RWPE1 (cell line): ENCODE results near the gene LSS.

ENCODE experiments used
- CTCF ChIA-PET: fragments of 350-600 bp; sonication (Branson Sonifier 250); formaldehyde crosslinking; extraction: SDS; loops from one replicate; lab custom pipeline; 2021; lab: Yijun Ruan, JAX
- POLR2A ChIA-PET: fragments of 400-600 bp; formaldehyde crosslinking; extraction: SDS; loops from one replicate; lab custom pipeline; 2020; ENCODE audit warnings: antibody characterized with exemption; ENCODE audit not compliant: low non-redundant PET; lab: Yijun Ruan, JAX
- DNase-seq: peaks from one replicate; pipeline ENCODE4 v3.0.0; 2012; ENCODE audit warnings: low spot score
- H3K27ac ChIP-seq: fragments of 450-650 bp; 2 replicates; pipeline ENCODE4 v1.5.1; 2017
- CTCF ChIP-seq: fragments of 450-650 bp; conservative IDR thresholded peaks from 2 replicates; pipeline ENCODE4 v1.5.1; 2017; ENCODE audit warnings: low read depth, mild to moderate bottlenecking

LSS gene

DNA sequence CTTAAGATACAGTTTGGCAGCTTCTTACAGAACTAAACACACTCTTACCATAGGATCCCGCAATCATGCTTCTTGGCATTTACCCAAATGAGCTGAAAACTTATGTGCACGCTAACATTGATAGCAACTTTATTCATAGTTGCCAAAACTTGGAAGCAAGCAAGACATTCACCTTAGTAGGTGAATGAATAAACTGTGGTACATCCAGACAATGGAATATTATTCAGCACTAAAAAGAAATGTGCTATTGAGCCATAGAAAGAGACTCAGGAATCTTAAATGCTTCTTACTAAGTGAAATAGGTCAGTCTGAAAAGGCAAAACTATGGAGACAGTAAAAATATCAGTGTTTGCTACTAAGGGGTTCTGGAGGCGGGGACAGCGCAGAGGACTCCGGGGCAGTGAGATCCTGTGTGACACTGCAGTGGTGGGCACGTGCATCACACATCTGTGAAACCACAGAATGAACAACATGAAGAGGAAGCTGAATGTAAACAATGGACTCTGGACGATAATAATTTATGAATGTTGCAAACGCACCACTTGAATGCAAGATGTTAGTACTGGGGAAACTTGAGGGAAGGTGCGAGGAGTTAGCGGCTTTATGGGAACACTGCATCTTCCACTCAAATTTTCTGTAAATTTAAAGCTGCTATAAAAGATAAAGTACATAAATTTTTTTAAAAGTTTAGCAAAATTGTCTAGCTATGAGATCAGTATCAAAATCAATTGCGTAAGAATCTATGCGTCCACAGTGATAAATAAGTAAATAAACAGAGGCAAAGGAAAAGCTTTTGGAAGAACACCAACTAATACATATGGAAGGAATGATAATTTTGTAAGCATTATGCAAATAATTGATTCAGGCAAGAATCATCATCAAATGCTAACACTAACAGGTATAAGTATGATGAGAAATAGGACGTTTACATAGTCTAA, 28.9 kb downstream of the LSS start:
- ChIA-PET POLR2A (no interaction called here), CTCF (interaction anchor here (0.6 kb wide), 1 partner anchor 56 kb away, joined by 4 read pairs; no protein-coding TSS in a partner anchor)
- no peak overlapping the region for H3K27ac ChIP-seq
- DNase-seq = no peak
- TF ChIP-seq CTCF = no peak

- TF ChIP-seq CTCF = no peak
- CTCF ChIA-PET = interaction anchor here (0.7 kb wide), 1 partner anchor 11 kb away, joined by 3 read pairs; no protein-coding TSS in a partner anchor
- H3K27ac ChIP-seq = no peak overlapping the region
- POLR2A ChIA-PET = no interaction called here
- no peak for DNase-seq
These were observed 31.8 kb downstream of the LSS start for GRCh38 chr21:46196733-46197132.

DNA sequence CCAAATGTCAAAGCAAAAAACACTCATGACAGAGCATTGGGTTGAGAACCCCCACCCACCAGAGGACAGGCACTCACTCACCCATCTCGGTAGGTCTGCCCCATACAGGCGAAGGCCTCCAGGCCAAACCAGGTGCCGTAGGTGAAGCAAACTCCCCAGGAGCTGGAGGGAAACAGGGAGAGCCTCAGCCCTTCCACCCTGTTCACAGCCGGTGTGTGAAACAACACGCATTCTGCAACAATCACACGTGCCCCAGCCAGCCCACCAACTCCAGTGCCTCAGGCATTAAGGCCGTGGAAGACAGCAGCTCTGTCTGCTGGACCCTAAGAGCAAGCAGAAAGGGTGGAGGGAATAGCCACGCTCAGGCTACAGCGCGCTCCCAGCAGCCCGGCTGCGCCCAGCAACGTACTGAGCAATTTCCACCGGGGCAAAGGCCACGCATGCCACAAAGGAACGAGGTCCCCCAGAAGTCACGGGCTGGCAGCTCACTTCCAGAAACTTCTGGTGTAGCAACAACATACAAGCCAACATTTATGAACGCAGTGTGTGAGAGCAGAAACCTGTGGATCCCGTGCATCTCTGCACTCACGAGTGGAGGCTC, 32.9 kb downstream of the LSS start:
- no peak for DNase-seq
- ChIA-PET POLR2A (no interaction called here), CTCF (interaction anchor here (0.7 kb wide), 1 partner anchor 12 kb away, joined by 3 read pairs; no protein-coding TSS in a partner anchor)
- peak overlapping the region; percentile 18 for H3K27ac ChIP-seq
- TF ChIP-seq CTCF = no peak

- no peak for DNase-seq
- CTCF ChIA-PET = no interaction called here
- POLR2A ChIA-PET = no interaction called here
- no peak for TF ChIP-seq CTCF
- H3K27ac ChIP-seq = peak overlapping the region; percentile 18
These were observed 33.9 kb downstream of the LSS start for GRCh38 chr21:46194374-46195334.

DNA sequence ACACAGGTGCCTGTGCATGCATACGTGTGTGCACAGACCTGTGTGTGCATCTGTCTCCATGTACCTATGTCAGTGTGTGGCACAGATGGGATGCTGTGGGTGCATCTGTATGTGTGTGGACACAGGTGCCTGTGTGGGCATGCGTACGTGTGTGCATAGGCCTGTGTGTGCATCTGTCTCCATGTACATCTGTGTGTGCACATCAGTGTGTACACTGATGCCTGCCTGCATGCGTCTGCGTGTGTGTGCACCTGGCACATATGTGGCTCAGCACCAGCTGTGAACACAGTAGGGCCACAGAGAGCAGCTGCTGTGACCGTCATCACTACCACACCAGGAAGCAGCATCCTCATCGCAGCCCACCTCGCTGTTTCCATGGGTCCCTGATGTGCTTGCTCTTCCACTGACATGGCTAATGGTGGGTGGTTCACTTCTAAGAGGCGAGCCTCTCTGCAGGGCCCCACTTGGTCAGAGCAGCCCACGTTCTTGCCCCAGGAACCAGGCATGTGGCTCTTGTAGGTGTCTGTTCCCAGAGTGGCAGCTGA, 34.7 kb downstream of the LSS start:
- H3K27ac ChIP-seq = peak overlapping the region; percentile 18
- TF ChIP-seq CTCF = no peak
- DNase-seq = no peak
- CTCF ChIA-PET = no interaction called here
- POLR2A ChIA-PET = no interaction called here
